Heart right ventricle (tissue), 16 donors: ENCODE measurements around the gene SENP6. TPM values are rescaled to one million over a fixed set of nuclear protein-coding genes. Genes with fewer than 3 reads are reported as not detected.

Source experiments
- ATAC-seq, 8 donors: fragments of 200-7000 bp; cut with Tn5 transposase; one replicate each; pipeline ENCODE4 v1.9.1; 2020; ENCODE audit warnings: mild to moderate bottlenecking in 8 of 8, moderate library complexity in 8 of 8, moderate number of reproducible peaks in 1 of 8
- DNase-seq, 2 donors: peaks; one replicate each; pipeline ENCODE4 v3.0.0-alpha.2; 2020
- H3K27ac ChIP-seq, 10 donors: fragments of 200-600 bp; sonication (generic) in 2 of 10; one replicate each; pipeline versions ENCODE4 v1.5.0 to v1.8.0; 2020 to 2022; ENCODE audit warnings: mild to moderate bottlenecking in 3 of 10
- H3K27me3 ChIP-seq, 7 donors: fragments of 200-600 bp; one replicate each; pipeline ENCODE4 v1.8.0; 2021 to 2022; ENCODE audit warnings: mild to moderate bottlenecking in 2 of 7
- H3K36me3 ChIP-seq, 9 donors: fragments of 200-600 bp; sonication (generic) in 1 of 9; one replicate each; pipeline versions ENCODE4 v1.5.0 to v1.8.0; 2020 to 2022; ENCODE audit warnings: mild to moderate bottlenecking in 2 of 9
- H3K4me1 ChIP-seq, 9 donors: fragments of 200-600 bp; sonication (generic) in 1 of 9; one replicate each; pipeline versions ENCODE4 v1.5.0 to v1.8.0; 2020 to 2022; ENCODE audit warnings: mild to moderate bottlenecking in 4 of 9
- H3K4me3 ChIP-seq, 10 donors: fragments of 200-600 bp; sonication (generic) in 2 of 10; one replicate each; pipeline versions ENCODE4 v1.5.0 to v1.8.0; 2020 to 2022; ENCODE audit warnings: mild to moderate bottlenecking in 7 of 10, moderate library complexity in 2 of 10
- H3K9me3 ChIP-seq, 11 donors: fragments of 200-600 bp in 10 of 11; sonication (generic) in 2 of 11; one replicate each; pipeline versions ENCODE4 v1.5.0 to v1.8.0; 2013 to 2022; ENCODE audit warnings: mild to moderate bottlenecking in 2 of 11, control low read depth in 1 of 11, moderate library complexity in 1 of 11
- CTCF ChIP-seq, 9 donors: fragments of 200-600 bp; sonication (generic) in 2 of 9; IDR thresholded peaks; one replicate each; pipeline versions ENCODE4 v1.5.0 to v1.8.0; 2021 to 2022; ENCODE audit warnings: antibody characterized with exemption in 9 of 9, mild to moderate bottlenecking in 5 of 9, moderate library complexity in 1 of 9
- WGBS, 2 donors: extraction: QIAGEN DNeasy Blood & Tissue Kit; methylation state at CpG; one replicate each; pipeline ENCODE4 v1.1.7; 2013; ENCODE audit warnings: inconsistent platforms in 1 of 2; 5-methylcytosine and 5-hydroxymethylcytosine counted together
- intact Hi-C, 10 donors: fragments of 100-400 bp; cut with DNase I; formaldehyde crosslinking; loops; one replicate each; pipeline versions ENCODE4 v1.11.1 to v1.14.2; 2022
- polyA plus RNA-seq, 2 donors: library from polyadenylated mRNA; stranded (reverse); fragments of 200-250 nt; gene quantifications; one replicate each; pipeline ENCODE4 v1.2.3, GENCODE V29; 2013
- total RNA-seq, 10 donors: library from RNA; stranded (reverse); fragmentation: NEBNext Ultra II Directional in 3 of 10; extraction: Animal tissue kit (Norgen Biotek cat#: 25700) in 3 of 10; gene quantifications; one replicate each; pipeline versions ENCODE4 v1.2.1 to v1.2.4, GENCODE V29; 2021 to 2023
- donor health status: Arrhythmogenic right ventricular cardiomyopathy.
- donor health status: ischemic (EF 13 %, LVEDD 7.1; RV severe dilation, severe dysfunction).
- donor health status: healthy with polysubstance abuse.
- donor health status: DM: no; HTN: yes; CAD: no.
- donor health status: DM: no; HTN: no; CAD: no.
- donor health status: ischemic (EF 25% LVEDD 6.9; RV normal size, moderate dysfunction).
- donor health status: ischemic (EF 25% LVEDD 5.7; RV mildly dilated, moderate dysfunction).
- donor health status: healthy.
- donor health status: DM: yes; HTN: yes; CAD: no.
- donor health status: Ischemic cardiomyopathy.
- donor health status: ischemic (EF 35%, LVEDD 5.7; RV mildly dilated, moderate dysfunction).
- donor health status: nonischemic (EF 11% LVEDD 7.7; RV severe dilation, severe dysfunction).
- donor health status: DM: yes; HTN: yes; CAD: no.
- donor health status: PGD.
- donor health status: ischemic (EF 29% LVEDD 5.4; RV normal size, mild dysfunction).
- donor health status: nonischemic (EF 23%, LVEDD 6.1; RV moderate dilation, normal function).

Gene SENP6
- total and polyA plus RNA-seq, 12 donors, result 14.1 to 72.5 (median 62.2) TPM

GRCh38 chr6:75747152-75747992, 145.7 kb downstream of the SENP6 start:
- H3K9me3 ChIP-seq, result no peaks in the 10 kb centered on the region
- 89 to 94% methylated on average over 9 of the region's 9 CpGs for WGBS, 2 donors

GRCh38 chr6:75748003-75748742, 146.5 kb downstream of the SENP6 start:
- Histone ChIP-seq H3K4me1 (peaks cover 0 to 36% (median 27%) of the 10 kb centered on the region in 9 donors), H3K4me3 (peak overlapping the region; percentile 82 to 99 (median 94)), H3K27me3 (peaks cover 0 to 90% (median 0%) of the 10 kb centered on the region in 7 donors), H3K9me3 (no peaks in the 10 kb centered on the region), H3K27ac (peak overlapping the region in 9 of 10 donors; percentile 75 to 92 (median 83)), H3K36me3 (no peaks in the 10 kb centered on the region)
- 15% methylated on average over 17 of the region's 17 CpGs for WGBS, 2 donors
- no peak for TF ChIP-seq CTCF (IDR thresholded peaks at IDR 0.05)
- ATAC-seq, result peak in 7 of 8 donors; percentile 31 to 76 (median 56)
- DNase-seq, result no peak
- intact Hi-C loops, result no loop called here

More at GRCh38 chr6:75747152-75747992, 145.7 kb downstream of the SENP6 start:
- Histone ChIP-seq H3K36me3 (no peaks in the 10 kb centered on the region), H3K4me1 (peaks cover 0 to 33% (median 26%) of the 10 kb centered on the region in 9 donors), H3K27me3 (peaks cover 0 to 93% (median 0%) of the 10 kb centered on the region in 7 donors), H3K4me3 (no peak overlapping the region), H3K27ac (no peak overlapping the region)
- DNase-seq (no peak), ATAC-seq (no peak)
- intact Hi-C loops, result no loop called here
- no peak for TF ChIP-seq CTCF (IDR thresholded peaks at IDR 0.05)

GRCh38 chr6:75748743-75749538, 147.3 kb downstream of the SENP6 start, which contains the start of gene MYO6:
MYO6 (plus strand) TSS chr6:75749239; CDS start chr6:75817548, 68,309 bp downstream.
- no peaks in the 10 kb centered on the region for H3K36me3 ChIP-seq
- ATAC-seq (peak; percentile 93 to 98 (median 96)), DNase-seq (peak; percentile 66 to 82)
- no peaks in the 10 kb centered on the region for H3K9me3 ChIP-seq
- intact Hi-C loops, result no loop called here
- H3K27ac ChIP-seq, result peak within 1 kb of the TSS in 9 of 10 donors; percentile 75 to 92 (median 83)
- 0% methylated on average over 81 to 97 of the region's 97 CpGs for WGBS, 2 donors
- no peak for TF ChIP-seq CTCF (IDR thresholded peaks at IDR 0.05)
- H3K4me3 ChIP-seq, result peak within 1 kb of the TSS; percentile 82 to 99 (median 94)
- H3K4me1 ChIP-seq, result peaks cover 0 to 36% (median 27%) of the 10 kb centered on the region in 9 donors
- peaks cover 0 to 82% (median 0%) of the 10 kb centered on the region in 7 donors for H3K27me3 ChIP-seq
